Measurements from ENCODE around the gene ACTL8. TPM values are rescaled to one million over a fixed set of nuclear protein-coding genes. Genes with fewer than 3 reads are reported as not detected.

Gene ACTL8
- total RNA-seq, 1 donor from 2014 or later, result not detected

DNA sequence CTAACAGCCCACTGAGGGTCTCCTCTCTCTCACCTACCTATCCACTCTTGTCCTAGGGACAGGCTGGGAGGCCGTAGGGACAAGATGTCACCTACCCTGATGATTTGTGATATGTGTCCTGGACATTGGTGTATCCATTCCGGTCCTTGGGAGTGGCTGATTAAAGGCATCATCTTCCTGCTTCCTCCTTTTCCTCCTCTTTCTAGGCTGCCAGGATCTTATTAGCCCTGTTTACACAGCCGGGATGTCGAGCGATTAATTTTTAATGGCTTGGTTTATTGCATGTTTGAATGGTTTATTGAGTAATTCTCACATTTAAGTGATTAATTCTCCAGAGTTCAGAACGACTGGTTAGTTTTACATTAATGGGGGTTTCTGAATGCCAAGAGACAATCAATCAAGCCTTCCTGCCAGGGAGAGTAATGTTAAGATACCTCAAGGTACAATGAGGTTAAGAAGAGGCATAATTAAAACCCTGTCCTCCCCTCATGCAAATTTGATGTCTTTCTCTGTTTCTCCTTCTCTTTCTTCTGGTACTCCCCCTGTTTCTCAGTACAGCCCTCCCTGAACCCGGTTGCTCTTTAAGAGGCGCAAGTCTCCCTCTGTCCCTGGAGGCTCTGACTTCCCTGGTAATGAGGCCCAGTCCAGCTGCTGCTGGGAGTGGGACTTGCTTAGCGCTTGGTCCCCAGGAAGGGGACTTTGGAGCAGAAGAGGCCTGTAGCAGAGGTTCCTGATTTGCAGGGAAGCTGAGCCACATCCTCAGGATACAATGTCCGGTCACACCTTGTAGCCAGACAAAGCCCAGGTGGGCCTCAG is 50.9 kb downstream of the ACTL8 start:
- no peak for DNase-seq

GRCh38 chr1:17808816-17809215 is 53.7 kb downstream of the ACTL8 start:
- DNase-seq, result no peak

GRCh38 chr1:17810668-17811067 is 55.5 kb downstream of the ACTL8 start:
- DNase-seq, result no peak

DNA sequence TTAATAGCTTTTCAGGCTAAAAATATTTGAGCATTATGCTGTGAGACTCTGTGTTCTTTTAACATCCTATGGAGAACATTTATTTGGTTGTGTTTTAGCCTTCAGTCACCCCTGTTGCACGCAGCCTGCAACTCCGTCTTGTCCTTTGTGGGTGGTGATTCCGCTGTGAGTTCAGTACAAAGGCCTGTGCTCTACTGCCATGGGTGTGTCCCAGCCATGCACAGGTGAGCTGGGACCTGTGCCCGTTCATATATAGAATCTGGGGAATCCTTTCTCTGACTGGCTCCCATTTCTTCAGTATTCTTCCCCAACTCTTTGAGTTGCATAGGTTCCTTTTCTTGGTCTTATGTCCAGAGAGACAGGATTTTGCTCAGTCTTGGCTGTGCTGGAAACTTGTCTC is 61.4 kb downstream of the ACTL8 start:
- no peak for DNase-seq

DNA sequence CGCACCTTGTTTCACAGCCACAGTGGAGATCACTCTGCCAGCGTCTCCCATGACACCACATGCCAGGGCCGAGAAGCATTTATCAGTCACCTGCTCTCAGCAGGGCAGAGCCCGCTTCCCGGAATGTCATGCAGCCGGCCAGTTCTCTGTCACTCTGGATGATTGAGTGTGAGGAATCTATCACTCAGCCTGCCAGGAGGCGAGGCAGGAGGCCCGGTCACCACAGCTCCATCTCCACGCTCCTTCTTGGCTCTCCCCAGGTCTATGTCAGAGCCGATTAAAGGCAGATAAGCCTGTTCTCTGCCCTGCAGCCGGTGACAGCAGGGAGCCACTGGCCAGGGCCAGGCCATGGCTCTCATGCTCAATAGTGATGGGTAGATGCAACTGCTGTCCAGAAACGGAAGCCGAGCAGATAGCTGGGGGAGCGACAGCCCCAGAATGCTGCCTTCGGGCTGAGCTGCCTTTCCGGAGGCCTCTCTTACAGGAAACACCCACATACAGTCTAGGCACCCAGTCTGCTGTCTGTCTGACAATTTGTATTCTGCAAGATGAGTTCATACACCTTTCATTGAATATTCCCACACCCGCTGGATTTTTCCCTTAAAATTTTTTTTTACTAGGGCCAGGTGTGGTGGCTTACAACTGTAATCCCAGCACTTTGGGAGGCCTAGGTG is 64.1 kb downstream of the ACTL8 start:
- no peak for DNase-seq

- DNase-seq, result no peak
Measured at GRCh38 chr1:17820198-17820597, 65.1 kb downstream of the ACTL8 start.

DNA sequence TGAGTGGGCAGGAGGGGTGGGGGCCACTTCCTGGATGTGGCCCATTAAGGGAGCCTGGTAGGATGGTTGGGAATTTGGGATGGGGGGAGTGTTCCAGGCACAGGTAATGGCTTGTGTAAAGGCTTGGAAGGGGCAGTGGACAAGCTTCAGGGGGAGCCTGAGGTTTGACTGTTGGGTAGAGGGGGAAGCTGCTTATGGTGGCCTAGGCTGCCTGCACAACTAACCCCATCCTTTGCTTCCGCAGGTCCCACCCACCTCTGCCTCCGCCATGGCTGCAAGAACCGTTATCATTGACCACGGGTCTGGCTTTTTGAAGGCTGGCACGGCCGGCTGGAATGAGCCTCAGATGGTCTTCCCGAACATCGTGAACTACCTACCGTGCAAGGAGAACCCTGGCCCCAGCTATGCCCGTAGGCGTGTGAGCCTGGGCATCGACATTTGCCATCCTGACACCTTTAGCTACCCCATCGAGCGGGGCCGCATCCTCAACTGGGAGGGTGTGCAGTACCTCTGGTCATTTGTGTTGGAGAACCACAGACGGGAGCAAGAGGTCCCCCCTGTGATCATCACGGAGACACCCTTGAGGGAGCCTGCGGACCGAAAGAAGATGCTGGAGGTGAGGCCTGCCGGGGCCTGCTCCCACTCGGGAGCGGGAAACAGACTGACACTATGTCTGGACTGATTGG is 67.8 kb downstream of the ACTL8 start:
- DNase-seq, result no peak

- no peak for DNase-seq
Measured at GRCh38 chr1:17825273-17826164, 70.4 kb downstream of the ACTL8 start.

DNA sequence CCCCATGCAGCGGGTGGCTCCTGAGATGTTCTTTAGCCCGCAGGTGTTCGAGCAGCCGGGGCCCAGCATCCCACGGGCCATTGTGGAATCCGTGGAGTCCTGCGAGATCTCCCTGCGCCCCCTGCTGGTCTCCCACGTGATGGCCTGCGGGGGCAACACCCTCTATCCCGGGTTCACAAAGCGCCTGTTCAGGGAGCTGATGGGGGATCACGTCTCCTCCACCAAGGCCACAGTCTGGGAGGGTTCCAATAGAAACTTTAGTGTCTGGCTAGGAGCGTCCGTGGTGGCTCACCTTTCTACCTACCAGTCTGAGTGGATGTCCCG is 71.0 kb downstream of the ACTL8 start:
- DNase-seq, result no peak

- DNase-seq, result no peak
Measured at GRCh38 chr1:17828991-17829390, 73.9 kb downstream of the ACTL8 start.

GRCh38 chr1:17829579-17829978 is 74.4 kb downstream of the ACTL8 start:
- no peak for DNase-seq

GRCh38 chr1:17831597-17831996 is 76.5 kb downstream of the ACTL8 start:
- DNase-seq, result no peak

- DNase-seq, result no peak
Measured at GRCh38 chr1:17833661-17834501, 78.7 kb downstream of the ACTL8 start.

GRCh38 chr1:17834561-17835100 is 79.5 kb downstream of the ACTL8 start:
- no peak for DNase-seq

DNA sequence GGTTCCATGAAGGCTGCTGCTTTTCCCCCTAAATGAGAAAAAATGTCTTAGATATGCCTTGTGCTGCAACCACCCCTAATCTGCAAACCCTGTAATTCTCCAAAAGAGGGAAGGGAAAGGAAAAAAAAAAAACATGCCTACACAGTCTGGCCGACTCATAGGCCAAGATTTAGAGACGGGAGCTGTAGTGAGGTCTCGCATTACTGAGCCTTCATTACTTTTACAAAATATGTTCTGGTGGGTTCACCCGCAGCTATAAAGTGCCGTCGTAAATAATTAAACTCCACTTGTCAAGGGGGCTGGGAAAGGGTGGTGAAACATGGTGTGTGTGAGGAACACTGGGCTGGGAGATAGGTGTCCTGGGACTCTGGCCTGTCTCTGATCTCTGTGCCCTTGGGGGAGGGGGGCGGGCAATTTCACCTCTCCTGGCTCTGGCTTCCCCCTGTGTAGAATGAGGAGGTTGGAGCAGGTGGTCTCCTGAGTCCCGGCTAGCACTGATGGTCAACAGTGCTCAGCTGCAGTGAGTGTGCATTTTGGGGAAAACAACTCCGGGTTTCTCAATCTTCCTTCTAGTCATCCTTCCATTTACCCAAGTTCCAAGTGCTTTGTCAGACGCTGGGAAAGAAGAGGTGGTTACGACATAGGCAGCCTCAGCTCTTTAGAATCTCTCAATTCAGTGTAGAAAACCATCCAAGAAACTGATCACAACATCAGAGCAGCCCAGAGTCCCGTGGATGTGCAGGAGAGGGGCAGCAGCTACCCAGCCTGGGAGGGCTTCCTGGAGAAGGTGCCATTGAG is 82.3 kb downstream of the ACTL8 start:
- DNase-seq, result no peak

DNA sequence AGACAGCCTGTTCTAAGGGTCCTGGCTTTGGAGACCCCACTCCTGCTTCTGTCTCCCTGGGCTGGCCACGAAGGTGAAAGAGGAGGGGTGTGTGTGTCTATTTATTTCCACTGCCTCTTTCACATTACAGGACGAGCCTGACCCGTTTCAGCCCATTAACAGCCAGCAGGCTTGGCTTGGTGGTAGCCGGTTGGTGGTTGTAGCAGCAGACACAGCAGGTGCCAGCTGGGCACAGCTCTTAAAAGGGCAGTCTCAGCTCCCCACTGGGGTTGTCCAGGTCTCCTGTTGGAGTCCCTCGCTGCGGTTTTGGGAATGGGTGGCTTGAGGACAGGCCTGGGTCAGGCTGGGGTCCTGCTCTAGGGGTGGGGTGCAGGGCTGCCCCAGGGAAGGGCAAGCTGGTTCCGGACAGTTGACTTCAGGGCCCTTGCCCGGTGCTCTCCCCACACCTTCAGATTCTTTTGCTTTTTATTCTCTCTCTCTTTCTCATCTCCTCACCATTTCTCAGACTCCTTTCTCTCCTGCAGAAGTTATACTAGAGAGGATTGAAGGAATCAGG is 84.6 kb downstream of the ACTL8 start:
- DNase-seq, result no peak

GRCh38 chr1:17841944-17842343 is 86.8 kb downstream of the ACTL8 start:
- DNase-seq, result no peak

DNA sequence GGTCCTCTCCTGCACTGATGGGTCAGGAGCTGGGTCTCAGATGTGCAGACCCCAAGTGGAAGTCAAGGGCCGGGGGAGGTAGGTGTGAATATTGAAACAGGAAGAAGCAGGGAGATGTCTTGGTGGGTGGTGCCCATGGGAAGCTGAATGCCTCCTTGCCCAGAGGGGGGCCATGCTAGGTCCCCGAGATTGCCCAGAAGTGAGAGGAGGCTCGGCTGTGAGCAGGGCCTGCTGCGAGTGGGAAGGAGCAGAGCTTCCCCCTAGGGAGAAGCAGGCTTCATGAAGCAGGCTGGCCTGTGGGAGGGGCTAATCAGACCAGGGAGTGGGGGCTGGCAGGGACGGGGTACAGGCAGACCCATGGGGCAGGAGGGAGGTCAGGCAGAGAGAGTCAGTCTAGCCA is 87.6 kb downstream of the ACTL8 start:
- DNase-seq, result no peak

DNA sequence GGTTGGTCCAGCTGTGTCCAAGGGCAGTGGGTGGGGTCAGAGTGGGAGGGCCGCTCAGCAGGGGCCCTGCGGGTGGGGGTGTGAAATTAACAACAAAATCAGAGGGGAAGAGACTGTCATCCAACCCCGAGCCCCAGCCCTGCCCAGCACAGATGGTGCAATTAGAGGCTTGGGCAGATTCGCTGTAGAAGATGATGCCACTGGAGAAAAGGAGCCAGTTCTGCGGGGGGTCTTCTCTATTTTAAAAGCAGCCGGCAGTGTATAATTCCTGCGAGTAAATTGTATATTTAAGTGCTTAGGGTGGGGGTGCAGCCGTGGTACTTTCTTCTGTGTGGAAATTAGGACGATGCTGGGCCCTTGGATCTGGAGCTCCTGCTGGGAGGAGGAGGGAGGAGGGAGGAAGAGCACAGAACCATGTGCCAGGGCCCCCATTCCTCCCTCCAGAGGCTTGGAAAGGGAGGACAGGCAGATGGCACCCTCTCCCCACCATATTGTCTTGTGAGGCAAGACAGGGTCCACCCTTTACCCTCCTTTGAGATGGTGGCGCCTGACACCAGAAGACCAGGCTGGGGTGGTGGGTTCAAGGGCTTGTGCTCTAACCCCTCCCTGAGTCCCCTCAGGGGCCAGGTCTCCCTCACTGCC is 89.2 kb downstream of the ACTL8 start:
- DNase-seq, result no peak

DNA sequence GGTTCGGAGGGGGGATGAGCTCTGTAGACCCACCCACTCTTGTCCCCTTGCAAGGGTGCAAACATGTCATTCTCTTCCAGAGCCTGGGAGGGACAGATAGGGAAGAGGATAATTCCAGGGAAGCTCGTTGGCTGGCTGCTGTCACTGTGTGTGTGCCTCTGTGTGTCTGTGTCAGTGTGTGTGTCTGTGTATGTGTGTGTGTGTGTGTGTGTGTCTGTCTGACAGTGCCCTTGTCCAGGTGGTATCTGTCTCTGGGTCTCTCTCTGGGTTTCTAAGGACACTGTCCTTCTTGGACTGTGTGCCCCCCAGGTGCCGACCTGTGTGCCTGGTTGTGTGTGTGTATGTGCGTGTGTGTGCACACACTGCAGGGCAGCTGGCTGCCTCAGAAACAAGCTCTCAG is 90.5 kb downstream of the ACTL8 start:
- no peak for DNase-seq

Measured in occipital lobe (tissue), 2 donors.